ENCODE results near the gene CCDC47. TPM values are rescaled to one million over a fixed set of nuclear protein-coding genes. Genes with fewer than 3 reads are reported as not detected.
A peak's percentile ranks its signal among the peaks of the same experiment; 100 is the strongest.

The CCDC47 gene
- total and polyA plus RNA-seq, 2 of the 13 experiments (the other 11 are each of a cell fraction or from before 2014, with no cell fraction given) = 59.3 to 99.5 TPM

GRCh38 chr17:63699638-63700527 lies 73.5 kb downstream of the CCDC47 start, which contains the start of gene LIMD2 (continued):
- no peak for TF ChIP-seq GRHL1 (CRISPR knock-in tag; conservative IDR thresholded peaks at IDR 0.05)
- 0 out of 2 replicates have a peak, but pooled peaks have one; percentile 18 for TF ChIP-seq ZNF589 (CRISPR knock-in tag; conservative IDR thresholded peaks at IDR 0.05)
- peak; percentile 39; the same call in 1 of the 2 replicates for TF ChIP-seq ZNF784 (CRISPR knock-in tag; IDR thresholded peaks at IDR 0.05; ENCODE audit: borderline replicate concordance)
- 0 out of 2 replicates have a peak, but pooled peaks have one; percentile 5 for TF ChIP-seq ZBTB7A (CRISPR knock-in tag; IDR thresholded peaks at IDR 0.05)
- no peak for TF ChIP-seq SNAPC2 (CRISPR knock-in tag; IDR thresholded peaks at IDR 0.05)
- TF ChIP-seq UBTF (CRISPR knock-in tag; IDR thresholded peaks at IDR 0.05) = peak; percentile 24; the same call in 1 of the 2 replicates
- TF ChIP-seq MAZ (IDR thresholded peaks at IDR 0.05; ENCODE audit: borderline replicate concordance, low read depth, low read length) = no peak
- peak; percentile 28; the same call in 1 of the 2 replicates for TF ChIP-seq MAZ (CRISPR knock-in tag; IDR thresholded peaks at IDR 0.05; ENCODE audit: low read depth)
- no peak for TF ChIP-seq RNF2 (conservative IDR thresholded peaks at IDR 0.05; ENCODE audit: low read depth)
- TF ChIP-seq LBX2 (CRISPR knock-in tag; IDR thresholded peaks at IDR 0.05; ENCODE audit: borderline replicate concordance) = 0 out of 2 replicates have a peak, but pooled peaks have one; percentile 27
- 0 out of 2 replicates have a peak, but pooled peaks have one; percentile 33 for TF ChIP-seq ZNF558 (CRISPR knock-in tag; IDR thresholded peaks at IDR 0.05; ENCODE audit: borderline replicate concordance)
- TF ChIP-seq ZMYM4 (CRISPR knock-in tag; IDR thresholded peaks at IDR 0.05) = 0 out of 2 replicates have a peak, but pooled peaks have one; percentile 19
- TF ChIP-seq KDM2A (CRISPR knock-in tag; IDR thresholded peaks at IDR 0.05; ENCODE audit: borderline replicate concordance, low read depth) = peak; percentile 71; the same call in 1 of the 2 replicates
- TF ChIP-seq RAD21 (CRISPR knock-in tag; IDR thresholded peaks at IDR 0.05) = 0 out of 2 replicates have a peak, but pooled peaks have one; percentile 8
- no peak for TF ChIP-seq ZNF792 (CRISPR knock-in tag; IDR thresholded peaks at IDR 0.05)
- 0 out of 2 replicates have a peak, but pooled peaks have one; percentile 3 for TF ChIP-seq SKIL (CRISPR knock-in tag; IDR thresholded peaks at IDR 0.05; ENCODE audit: borderline replicate concordance)
- no peak for TF ChIP-seq E2F2 (CRISPR knock-in tag; IDR thresholded peaks at IDR 0.05; ENCODE audit: borderline replicate concordance)
- peak; percentile 84 for TF ChIP-seq ARNT2 (CRISPR knock-in tag; IDR thresholded peaks at IDR 0.05; ENCODE audit: low read depth)
